ENCODE measurements around the gene CHRD. TPM values are rescaled to one million over a fixed set of nuclear protein-coding genes. Genes with fewer than 3 reads are reported as not detected.

CHRD gene
- total RNA-seq (2021; fragmentation: NEBNext Ultra II Directional; extraction: Animal tissue kit (Norgen Biotek cat#: 25700)), result under 1 TPM in 4 of 6 experiments, not detected in 2; 0.09 to 0.31 (median 0.19) TPM
- long read RNA-seq, result 0 reads

DNA sequence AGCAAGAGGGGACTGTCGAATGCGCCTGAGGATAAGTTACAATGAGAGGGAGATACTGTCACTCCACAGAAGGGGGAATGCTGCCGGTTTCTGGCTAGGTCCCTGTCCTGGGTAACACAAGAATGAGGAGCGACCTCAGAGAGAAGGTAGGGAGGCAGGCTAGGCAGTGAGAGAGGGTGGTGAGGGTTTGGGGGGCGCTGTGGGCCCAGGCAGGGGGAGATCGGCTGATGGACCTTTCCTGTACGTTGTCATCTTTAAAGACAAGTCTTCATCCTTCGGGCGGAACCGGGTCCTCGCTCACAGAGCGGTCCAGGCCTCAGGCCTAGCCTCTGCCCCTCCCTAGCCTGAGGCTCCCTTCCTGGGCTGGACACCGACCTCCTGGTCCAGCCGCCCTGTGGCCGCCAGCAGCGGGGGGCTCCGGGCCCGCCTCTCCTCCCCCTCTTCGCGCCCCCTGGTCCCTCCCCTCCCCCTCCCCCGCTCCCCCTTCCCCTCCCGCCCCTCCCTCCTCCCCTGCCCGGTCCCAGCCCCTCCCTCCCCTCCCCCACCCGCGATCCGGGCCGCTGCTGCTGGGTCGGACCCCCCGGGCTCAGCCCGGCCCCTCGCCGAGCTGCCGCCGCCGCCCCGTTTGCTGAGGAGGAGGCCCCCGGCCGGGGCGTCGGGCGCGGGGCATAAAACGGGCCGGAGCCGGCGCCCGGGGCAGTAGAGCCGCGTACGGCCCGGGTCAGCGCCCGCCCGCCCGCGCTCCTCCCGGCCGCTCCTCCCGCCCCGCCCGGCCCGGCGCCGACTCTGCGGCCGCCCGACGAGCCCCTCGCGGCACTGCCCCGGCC lies at the start of gene CHRD:
Gene CHRD, plus strand, starts transcription at position 697 of the 827 bp plus-strand sequence. CDS start 265 bp downstream, outside the sequence.
- no peak for DNase-seq
- TF ChIP-seq, protein P1, sequence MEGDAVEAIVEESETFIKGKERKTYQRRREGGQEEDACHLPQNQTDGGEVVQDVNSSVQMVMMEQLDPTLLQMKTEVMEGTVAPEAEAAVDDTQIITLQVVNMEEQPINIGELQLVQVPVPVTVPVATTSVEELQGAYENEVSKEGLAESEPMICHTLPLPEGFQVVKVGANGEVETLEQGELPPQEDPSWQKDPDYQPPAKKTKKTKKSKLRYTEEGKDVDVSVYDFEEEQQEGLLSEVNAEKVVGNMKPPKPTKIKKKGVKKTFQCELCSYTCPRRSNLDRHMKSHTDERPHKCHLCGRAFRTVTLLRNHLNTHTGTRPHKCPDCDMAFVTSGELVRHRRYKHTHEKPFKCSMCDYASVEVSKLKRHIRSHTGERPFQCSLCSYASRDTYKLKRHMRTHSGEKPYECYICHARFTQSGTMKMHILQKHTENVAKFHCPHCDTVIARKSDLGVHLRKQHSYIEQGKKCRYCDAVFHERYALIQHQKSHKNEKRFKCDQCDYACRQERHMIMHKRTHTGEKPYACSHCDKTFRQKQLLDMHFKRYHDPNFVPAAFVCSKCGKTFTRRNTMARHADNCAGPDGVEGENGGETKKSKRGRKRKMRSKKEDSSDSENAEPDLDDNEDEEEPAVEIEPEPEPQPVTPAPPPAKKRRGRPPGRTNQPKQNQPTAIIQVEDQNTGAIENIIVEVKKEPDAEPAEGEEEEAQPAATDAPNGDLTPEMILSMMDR (IDR thresholded peaks at IDR 0.05), result no peak
- H3K4me1 Mint-ChIP-seq (ENCODE audit: low read depth), result peaks cover 6% of the 10 kb centered on the region; the same call in 1 of the 2 replicates
- no peaks in the 10 kb centered on the region for H3K9me3 Mint-ChIP-seq
- peak within 1 kb of the TSS; percentile 20; the same call in 1 of the 2 replicates for H3K4me3 Mint-ChIP-seq
- no peak within 1 kb of the TSS for H3K27ac Mint-ChIP-seq
- no peaks in the 10 kb centered on the region for H3K36me3 Mint-ChIP-seq (ENCODE audit: low read depth)
- H3K27me3 Mint-ChIP-seq (ENCODE audit: insufficient read depth), result peaks cover 48% of the 10 kb centered on the region

DNA sequence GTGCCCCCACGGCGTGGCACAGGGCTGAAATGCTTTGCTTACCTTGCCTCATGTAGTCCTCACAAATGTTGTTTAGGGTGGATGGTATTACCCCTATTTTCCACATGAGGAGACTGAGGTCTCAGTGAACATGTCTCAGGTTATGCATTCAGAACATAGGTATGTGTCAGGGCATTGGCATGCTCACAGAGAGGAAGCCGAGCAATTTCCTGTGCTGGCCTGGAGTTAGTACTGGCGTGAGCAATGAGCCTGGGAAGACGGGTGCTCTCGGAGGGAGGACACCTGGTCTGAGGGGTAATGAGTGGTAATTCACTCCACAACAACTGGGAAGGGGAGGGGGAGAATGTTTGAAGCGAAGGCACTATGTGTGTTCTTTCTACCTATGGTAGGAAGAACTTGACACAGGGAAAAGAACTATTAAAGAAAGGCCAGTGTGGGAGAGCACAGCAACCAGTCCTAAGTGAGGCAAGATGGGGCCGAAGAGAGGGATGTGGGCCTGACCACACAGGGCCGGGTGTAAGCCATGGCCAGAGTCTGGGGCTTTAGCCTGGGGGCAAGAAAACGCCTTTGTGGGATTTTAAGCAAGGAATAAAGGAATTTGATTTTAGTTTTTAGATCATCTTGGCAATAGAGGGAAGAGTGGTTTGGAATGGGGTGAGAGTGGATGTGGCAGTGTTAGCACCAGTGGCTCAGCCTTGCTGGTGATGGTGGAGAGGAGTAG lies 47.3 kb upstream of the CHRD start:
- H3K4me1 Mint-ChIP-seq (ENCODE audit: low read depth), result peaks cover 87% of the 10 kb centered on the region

DNA sequence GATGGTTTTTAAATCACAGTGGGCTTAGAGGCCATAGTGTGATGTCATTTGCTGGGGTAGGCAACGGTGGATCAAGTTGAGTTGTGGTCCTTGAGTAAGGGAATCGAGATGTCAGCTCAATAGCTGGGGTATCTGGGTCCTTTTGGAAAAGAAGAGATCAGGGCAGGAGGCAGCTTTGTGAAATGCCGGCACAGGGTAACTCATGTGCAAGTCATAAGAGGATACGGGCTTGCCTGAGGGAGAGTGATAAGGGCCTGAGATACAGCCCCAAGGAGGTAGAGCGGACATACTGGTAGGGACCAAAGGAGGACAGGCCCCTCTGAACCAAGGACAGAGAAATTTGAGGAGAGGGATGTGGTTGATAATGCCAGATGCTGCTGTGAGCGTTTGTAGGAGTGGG lies 46.7 kb upstream of the CHRD start:
- Mint-ChIP-seq H3K27me3 (ENCODE audit: insufficient read depth) (peaks cover 33% of the 10 kb centered on the region), H3K4me1 (ENCODE audit: low read depth) (peaks cover 93% of the 10 kb centered on the region), H3K9me3 (no peaks in the 10 kb centered on the region), H3K27ac (peak overlapping the region; percentile 97), H3K36me3 (ENCODE audit: low read depth) (peaks cover 78% of the 10 kb centered on the region), H3K4me3 (peak overlapping the region; percentile 74)
- TF ChIP-seq, protein P1 (IDR thresholded peaks at IDR 0.05), result no peak
- no peak for DNase-seq

More for the DNA sequence above, 47.3 kb upstream of the CHRD start:
- DNase-seq, result peak; percentile 94
- Mint-ChIP-seq H3K36me3 (ENCODE audit: low read depth) (peaks cover 78% of the 10 kb centered on the region), H3K4me3 (peak overlapping the region; percentile 74), H3K9me3 (no peaks in the 10 kb centered on the region), H3K27me3 (ENCODE audit: insufficient read depth) (peaks cover 29% of the 10 kb centered on the region), H3K27ac (peak overlapping the region; percentile 97)
- TF ChIP-seq, protein P1 (IDR thresholded peaks at IDR 0.05), result no peak

DNA sequence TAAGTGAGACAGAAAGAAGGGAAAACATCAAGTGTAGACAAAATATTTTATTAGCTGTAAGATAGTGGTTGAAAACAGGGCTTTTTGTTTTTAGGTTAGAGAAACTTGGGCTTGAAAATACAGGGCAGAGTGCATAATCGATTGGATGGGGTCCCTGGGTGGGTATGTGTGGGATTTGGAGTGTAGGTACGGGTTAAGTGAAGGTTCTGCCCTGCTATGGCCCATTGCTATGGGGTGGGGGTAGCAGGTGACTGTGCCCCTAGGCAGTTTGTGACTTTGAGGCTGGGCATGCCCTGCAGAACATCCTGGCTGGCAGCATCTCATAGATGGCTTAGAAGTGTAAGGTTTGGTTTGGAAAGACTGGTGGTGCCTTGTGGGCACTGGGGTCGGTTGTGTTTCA lies 46.2 kb upstream of the CHRD start:
- H3K36me3 Mint-ChIP-seq (ENCODE audit: low read depth), result peaks cover 74% of the 10 kb centered on the region
- DNase-seq, result no peak
- peak overlapping the region; percentile 97 for H3K27ac Mint-ChIP-seq
- H3K9me3 Mint-ChIP-seq, result no peaks in the 10 kb centered on the region
- TF ChIP-seq, protein P1 (IDR thresholded peaks at IDR 0.05), result no peak
- H3K27me3 Mint-ChIP-seq (ENCODE audit: insufficient read depth), result peaks cover 33% of the 10 kb centered on the region
- peaks cover 90% of the 10 kb centered on the region for H3K4me1 Mint-ChIP-seq (ENCODE audit: low read depth)
- H3K4me3 Mint-ChIP-seq, result peak overlapping the region; percentile 74

DNA sequence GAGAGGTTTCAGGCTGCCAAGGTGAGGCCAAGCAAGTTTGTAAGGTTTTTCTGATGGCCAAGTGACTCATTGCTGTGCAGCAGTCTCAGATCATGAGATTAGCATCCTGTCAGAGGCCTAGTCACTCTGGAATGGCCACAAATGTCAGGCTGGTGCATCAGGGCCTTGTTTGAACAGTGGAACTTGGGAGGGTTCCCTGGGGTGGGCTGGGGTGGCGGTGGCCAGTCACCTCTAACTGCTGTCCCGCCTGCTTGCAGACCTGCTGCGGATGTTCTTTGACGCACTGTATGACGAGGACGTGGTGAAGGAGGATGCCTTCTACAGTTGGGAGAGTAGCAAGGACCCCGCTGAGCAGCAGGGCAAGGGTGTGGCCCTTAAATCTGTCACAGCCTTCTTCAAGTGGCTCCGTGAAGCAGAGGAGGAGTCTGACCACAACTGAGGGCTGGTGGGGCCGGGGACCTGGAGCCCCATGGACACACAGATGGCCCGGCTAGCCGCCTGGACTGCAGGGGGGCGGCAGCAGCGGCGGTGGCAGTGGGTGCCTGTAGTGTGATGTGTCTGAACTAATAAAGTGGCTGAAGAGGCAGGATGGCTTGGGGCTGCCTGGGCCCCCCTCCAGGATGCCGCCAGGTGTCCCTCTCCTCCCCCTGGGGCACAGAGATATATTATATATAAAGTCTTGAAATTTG lies 45.2 kb upstream of the CHRD start:
- no peaks in the 10 kb centered on the region for H3K9me3 Mint-ChIP-seq
- TF ChIP-seq, protein P1 (IDR thresholded peaks at IDR 0.05), result peak; percentile 11; the same call in 1 of the 2 replicates
- H3K4me1 Mint-ChIP-seq (ENCODE audit: low read depth), result peaks cover 87% of the 10 kb centered on the region
- peak; percentile 93 for DNase-seq
- H3K36me3 Mint-ChIP-seq (ENCODE audit: low read depth), result peaks cover 65% of the 10 kb centered on the region
- H3K27me3 Mint-ChIP-seq (ENCODE audit: insufficient read depth), result peaks cover 30% of the 10 kb centered on the region
- peak overlapping the region; percentile 97 for H3K27ac Mint-ChIP-seq
- H3K4me3 Mint-ChIP-seq, result peak overlapping the region; percentile 74
